ENCODE results near the gene CACNB3. TPM values are rescaled to one million over a fixed set of nuclear protein-coding genes. Genes with fewer than 3 reads are reported as not detected.

The CACNB3 gene
- total RNA-seq, 2 donors from 2014 or later: 40.6 to 59.9 TPM

DNA sequence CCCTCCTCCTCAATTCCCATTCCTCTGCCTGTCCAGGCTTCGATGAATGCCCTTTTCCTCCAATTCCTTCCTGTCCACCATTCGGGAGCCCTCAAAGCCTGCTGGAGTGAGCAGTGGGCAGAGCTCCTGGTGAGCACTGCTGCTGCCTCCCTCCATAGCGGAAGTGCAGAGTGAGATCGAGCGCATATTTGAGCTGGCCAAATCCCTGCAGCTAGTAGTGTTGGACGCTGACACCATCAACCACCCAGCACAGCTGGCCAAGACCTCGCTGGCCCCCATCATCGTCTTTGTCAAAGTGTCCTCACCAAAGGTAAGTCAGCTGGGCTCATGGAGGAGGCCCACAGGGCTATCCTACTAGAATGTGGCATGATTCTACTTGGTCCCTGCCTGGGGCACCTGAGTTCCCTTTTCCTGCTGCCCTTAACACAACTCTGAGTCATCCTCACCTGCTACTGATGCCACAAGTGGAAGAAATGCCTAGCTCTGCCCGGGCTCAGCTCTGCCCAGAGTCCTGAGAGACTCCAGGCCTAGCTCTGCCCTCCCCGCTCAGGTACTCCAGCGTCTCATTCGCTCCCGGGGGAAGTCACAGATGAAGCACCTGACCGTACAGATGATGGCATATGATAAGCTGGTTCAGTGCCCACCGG, 8.0 kb downstream of the CACNB3 start:
- 88 to 94% methylated on average over 9 to 15 of the region's 15 CpGs for WGBS, 2 experiments (ENCODE audit: insufficient coverage in 1 of 2, insufficient read length in 1 of 2)
- H3K9me3 ChIP-seq (ENCODE audit: control insufficient read depth, low read length): no peaks in the 10 kb centered on the region
- no peaks in the 10 kb centered on the region for H3K4me1 ChIP-seq (ENCODE audit: control insufficient read depth, insufficient read depth, low read length)
- H3K36me3 ChIP-seq (ENCODE audit: control insufficient read depth, insufficient read depth, low read length): peaks cover 51% of the 10 kb centered on the region
- H3K27me3 ChIP-seq (ENCODE audit: control insufficient read depth, insufficient read depth, low read length, poor library complexity, severe bottlenecking): no peaks in the 10 kb centered on the region
- Mint-ChIP-seq H3K9me3 (no peaks in the 10 kb centered on the region), H3K4me1 (no peaks in the 10 kb centered on the region), H3K27ac (no peak overlapping the region), H3K4me3 (no peak overlapping the region), H3K27me3 (ENCODE audit: insufficient read depth) (peaks cover 16% of the 10 kb centered on the region), H3K36me3 (ENCODE audit: low read depth) (peaks cover 54% of the 10 kb centered on the region)
- no peak overlapping the region for H3K27ac ChIP-seq (ENCODE audit: low read depth, low read length)
- H3K9ac ChIP-seq (ENCODE audit: extremely low read depth, low read length, poor library complexity, severe bottlenecking): no peak overlapping the region
- DNase-seq: no peak
- TF ChIP-seq, protein P1, sequence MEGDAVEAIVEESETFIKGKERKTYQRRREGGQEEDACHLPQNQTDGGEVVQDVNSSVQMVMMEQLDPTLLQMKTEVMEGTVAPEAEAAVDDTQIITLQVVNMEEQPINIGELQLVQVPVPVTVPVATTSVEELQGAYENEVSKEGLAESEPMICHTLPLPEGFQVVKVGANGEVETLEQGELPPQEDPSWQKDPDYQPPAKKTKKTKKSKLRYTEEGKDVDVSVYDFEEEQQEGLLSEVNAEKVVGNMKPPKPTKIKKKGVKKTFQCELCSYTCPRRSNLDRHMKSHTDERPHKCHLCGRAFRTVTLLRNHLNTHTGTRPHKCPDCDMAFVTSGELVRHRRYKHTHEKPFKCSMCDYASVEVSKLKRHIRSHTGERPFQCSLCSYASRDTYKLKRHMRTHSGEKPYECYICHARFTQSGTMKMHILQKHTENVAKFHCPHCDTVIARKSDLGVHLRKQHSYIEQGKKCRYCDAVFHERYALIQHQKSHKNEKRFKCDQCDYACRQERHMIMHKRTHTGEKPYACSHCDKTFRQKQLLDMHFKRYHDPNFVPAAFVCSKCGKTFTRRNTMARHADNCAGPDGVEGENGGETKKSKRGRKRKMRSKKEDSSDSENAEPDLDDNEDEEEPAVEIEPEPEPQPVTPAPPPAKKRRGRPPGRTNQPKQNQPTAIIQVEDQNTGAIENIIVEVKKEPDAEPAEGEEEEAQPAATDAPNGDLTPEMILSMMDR (conservative IDR thresholded peaks at IDR 0.05): no peak
- H3K4me3 ChIP-seq (ENCODE audit: low read length): no peak overlapping the region

DNA sequence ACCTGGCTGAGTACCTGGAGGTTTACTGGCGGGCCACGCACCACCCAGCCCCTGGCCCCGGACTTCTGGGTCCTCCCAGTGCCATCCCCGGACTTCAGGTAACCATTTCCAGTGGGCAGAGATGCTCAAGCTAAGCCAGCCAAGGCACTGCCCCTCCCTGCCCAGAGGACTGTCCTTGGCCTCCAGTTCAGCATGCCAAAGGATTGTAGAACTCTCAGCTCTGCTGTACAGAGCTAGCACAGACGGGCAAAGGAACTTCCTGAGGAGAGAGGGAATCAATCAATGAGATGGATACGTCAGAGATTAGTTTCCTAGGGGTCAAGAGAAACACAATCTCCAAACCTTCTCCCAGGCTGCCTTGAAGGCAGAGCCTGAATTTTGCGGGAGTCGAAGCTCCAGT, 8.7 kb downstream of the CACNB3 start:
- no peak for DNase-seq
- peaks cover 58% of the 10 kb centered on the region for H3K36me3 ChIP-seq (ENCODE audit: control insufficient read depth, insufficient read depth, low read length)
- no peaks in the 10 kb centered on the region for H3K27me3 ChIP-seq (ENCODE audit: control insufficient read depth, insufficient read depth, low read length, poor library complexity, severe bottlenecking)
- H3K4me3 ChIP-seq (ENCODE audit: low read length): no peak overlapping the region
- TF ChIP-seq, protein P1 (conservative IDR thresholded peaks at IDR 0.05): no peak
- H3K9ac ChIP-seq (ENCODE audit: extremely low read depth, low read length, poor library complexity, severe bottlenecking): no peak overlapping the region
- H3K27me3 Mint-ChIP-seq (ENCODE audit: insufficient read depth): peaks cover 10% of the 10 kb centered on the region
- peaks cover 59% of the 10 kb centered on the region for H3K36me3 Mint-ChIP-seq (ENCODE audit: low read depth)
- no peaks in the 10 kb centered on the region for H3K4me1 ChIP-seq (ENCODE audit: control insufficient read depth, insufficient read depth, low read length)
- no peak overlapping the region for H3K4me3 Mint-ChIP-seq
- H3K27ac ChIP-seq (ENCODE audit: low read depth, low read length): no peak overlapping the region
- H3K27ac Mint-ChIP-seq: no peak overlapping the region
- no peaks in the 10 kb centered on the region for H3K9me3 Mint-ChIP-seq
- 89 to 96% methylated on average over 8 of the region's 8 CpGs for WGBS, 2 experiments (ENCODE audit: insufficient coverage in 1 of 2, insufficient read length in 1 of 2)
- no peaks in the 10 kb centered on the region for H3K4me1 Mint-ChIP-seq
- H3K9me3 ChIP-seq (ENCODE audit: control insufficient read depth, low read length): no peaks in the 10 kb centered on the region

DNA sequence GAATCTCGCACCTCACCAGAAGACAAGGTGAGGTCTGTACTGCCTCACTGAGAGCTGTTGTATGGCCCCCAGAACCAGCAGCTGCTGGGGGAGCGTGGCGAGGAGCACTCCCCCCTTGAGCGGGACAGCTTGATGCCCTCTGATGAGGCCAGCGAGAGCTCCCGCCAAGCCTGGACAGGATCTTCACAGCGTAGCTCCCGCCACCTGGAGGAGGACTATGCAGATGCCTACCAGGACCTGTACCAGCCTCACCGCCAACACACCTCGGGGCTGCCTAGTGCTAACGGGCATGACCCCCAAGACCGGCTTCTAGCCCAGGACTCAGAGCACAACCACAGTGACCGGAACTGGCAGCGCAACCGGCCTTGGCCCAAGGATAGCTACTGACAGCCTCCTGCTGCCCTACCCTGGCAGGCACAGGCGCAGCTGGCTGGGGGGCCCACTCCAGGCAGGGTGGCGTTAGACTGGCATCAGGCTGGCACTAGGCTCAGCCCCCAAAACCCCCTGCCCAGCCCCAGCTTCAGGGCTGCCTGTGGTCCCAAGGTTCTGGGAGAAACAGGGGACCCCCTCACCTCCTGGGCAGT, 9.3 kb downstream of the CACNB3 start:
- no peak for DNase-seq
- TF ChIP-seq, protein P1 (conservative IDR thresholded peaks at IDR 0.05): no peak
- WGBS, 2 experiments (ENCODE audit: insufficient coverage in 1 of 2, insufficient read length in 1 of 2): 95 to 97% methylated on average over 11 to 17 of the region's 17 CpGs
- Histone ChIP-seq H3K4me1 (ENCODE audit: control insufficient read depth, insufficient read depth, low read length) (no peaks in the 10 kb centered on the region), H3K27me3 (ENCODE audit: control insufficient read depth, insufficient read depth, low read length, poor library complexity, severe bottlenecking) (no peaks in the 10 kb centered on the region), H3K9me3 (ENCODE audit: control insufficient read depth, low read length) (no peaks in the 10 kb centered on the region), H3K9ac (ENCODE audit: extremely low read depth, low read length, poor library complexity, severe bottlenecking) (no peak overlapping the region), H3K36me3 (ENCODE audit: control insufficient read depth, insufficient read depth, low read length) (peaks cover 64% of the 10 kb centered on the region), H3K27ac (ENCODE audit: low read depth, low read length) (no peak overlapping the region), H3K4me3 (ENCODE audit: low read length) (no peak overlapping the region)
- Mint-ChIP-seq H3K27me3 (ENCODE audit: insufficient read depth) (peaks cover 4% of the 10 kb centered on the region), H3K9me3 (no peaks in the 10 kb centered on the region), H3K4me3 (no peak overlapping the region), H3K27ac (no peak overlapping the region), H3K4me1 (no peaks in the 10 kb centered on the region), H3K36me3 (ENCODE audit: low read depth) (peaks cover 64% of the 10 kb centered on the region)
